A549 treated with CORT108297 at 1 μM for 4 hours (cell line): ENCODE data around the gene ZNF722. TPM values are rescaled to one million over a fixed set of nuclear protein-coding genes. Genes with fewer than 3 reads are reported as not detected.

Experiments
- total RNA-seq: library from RNA; stranded (reverse); fragments of 200-300 nt; extraction: Qiagen RNA extraction; gene quantifications from 5 replicates; pipeline ENCODE4 v1.2.3, GENCODE V29; 2022

Gene ZNF722
- total RNA-seq, result not detected in 5 replicates

DNA sequence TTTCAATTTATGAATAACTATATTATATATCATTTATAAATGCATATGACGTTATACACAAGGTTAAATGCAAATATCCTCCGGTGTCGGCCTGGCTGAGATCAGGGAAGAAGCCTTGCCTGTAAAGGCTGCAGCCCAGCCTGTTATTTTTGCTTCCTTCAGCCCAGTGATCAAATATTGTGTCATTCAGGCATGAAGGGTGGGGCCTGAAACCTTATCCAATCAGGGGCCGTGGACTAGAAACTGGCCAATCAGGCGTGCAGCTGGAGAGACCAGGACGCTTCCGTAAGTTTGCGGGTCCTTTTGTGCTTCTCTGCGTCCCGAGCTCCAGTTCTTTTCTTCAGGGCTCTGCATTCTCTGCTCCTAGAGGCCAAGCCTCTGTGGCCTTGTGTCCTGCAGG lies at the start of gene ZNF722:
Gene ZNF722, plus strand, starts transcription at position 301 of the 400 bp plus-strand sequence. CDS start 113 bp downstream, outside the sequence.

DNA sequence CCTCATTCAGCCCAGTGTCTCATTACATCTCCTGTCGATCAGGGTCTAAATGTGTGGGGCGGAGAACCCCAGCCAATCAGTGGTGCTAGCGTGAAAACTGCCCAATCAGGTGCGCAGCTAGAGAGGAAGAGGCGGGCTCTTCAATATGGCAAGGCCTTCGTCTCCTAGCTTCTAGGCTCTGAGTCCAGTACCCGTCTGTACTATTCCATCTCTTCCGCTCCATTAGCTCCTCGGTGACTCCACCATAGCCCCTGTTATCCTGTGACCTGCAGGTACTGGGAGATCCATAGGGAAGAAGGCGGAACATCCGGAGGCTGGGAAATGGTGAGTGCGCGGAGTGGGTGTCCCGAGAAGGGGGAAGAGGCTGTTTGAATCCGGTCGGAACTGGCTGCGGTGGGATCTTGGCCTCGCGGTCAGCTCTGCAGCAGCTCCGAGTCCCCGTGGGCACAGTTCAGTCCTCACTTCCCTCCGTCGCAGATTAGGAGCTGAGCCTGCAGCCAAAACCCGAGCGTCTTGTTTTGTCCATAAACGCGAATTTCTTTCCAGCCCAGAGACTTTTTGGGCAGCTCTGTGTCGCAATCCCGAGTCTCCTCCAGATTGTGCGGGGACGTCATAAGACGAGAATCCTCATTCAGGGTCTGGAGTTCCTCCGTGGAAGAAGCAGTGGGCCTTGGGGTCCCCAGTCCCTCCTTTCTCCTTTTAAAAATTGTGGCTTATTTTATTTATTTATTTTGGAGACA lies 46.8 kb downstream of the ZNF722 start, which contains the start of gene ZNF727:
Gene ZNF727, plus strand, starts transcription at position 134 of the 740 bp plus-strand sequence. Its CDS starts 188 bp downstream, at position 322.

Other genes with a start within 250 kb of the ZNF722 start
- gene ZNF727, start 46.6 kb downstream of the ZNF722 start, total RNA-seq, result not detected in 5 replicates
- gene ZNF735, start 208.4 kb downstream of the ZNF722 start, total RNA-seq, result not detected in 5 replicates
- not detected in 5 replicates for gene ZNF679, start 229.6 kb downstream of the ZNF722 start, total RNA-seq